Keratinocyte (primary cell): ENCODE data around the gene CAVIN1. TPM values are rescaled to one million over a fixed set of nuclear protein-coding genes. Genes with fewer than 3 reads are reported as not detected.
A peak's percentile ranks its signal among the peaks of the same experiment; 100 is the strongest.

ENCODE experiments used
- DNase-seq: peaks from one replicate; pipeline ENCODE4 v3.0.0-alpha.2; 2011; ENCODE audit warnings: low read depth, missing footprints, low spot score
- FAIRE-seq: peaks from 2 replicates; lab custom pipeline; 2011; peaks lifted over from hg19 to GRCh38; lab: Jason Lieb, UNC
- H2AFZ ChIP-seq: 2 replicates; pipeline ENCODE4 v1.6.0; 2012; ENCODE audit warnings: low read length, control low read depth, inconsistent platforms; ENCODE audit not compliant: control insufficient read depth
- H3K27ac ChIP-seq: 2 replicates; pipeline ENCODE4 v1.5.1; 2011; ENCODE audit warnings: low read length; ENCODE audit not compliant: control insufficient read depth, insufficient read depth
- H3K27me3 ChIP-seq: 3 replicates; pipeline ENCODE4 v1.6.0; 2011; ENCODE audit warnings: low read length; ENCODE audit not compliant: control insufficient read depth, insufficient read depth; ENCODE audit errors: extremely low read depth
- H3K36me3 ChIP-seq, 2 experiments: 2 replicates in 1 of 2; 3 replicates in 1 of 2; pipeline ENCODE4 v1.5.1; 2011; ENCODE audit warnings: low read length in 2 of 2, mild to moderate bottlenecking in 1 of 2; ENCODE audit not compliant: control insufficient read depth in 2 of 2, insufficient read depth in 2 of 2; ENCODE audit errors: extremely low read depth in 1 of 2
- H3K4me1 ChIP-seq: 3 replicates; pipeline ENCODE4 v1.5.1; 2011; ENCODE audit warnings: low read length; ENCODE audit not compliant: control insufficient read depth, insufficient read depth; ENCODE audit errors: extremely low read depth
- H3K4me2 ChIP-seq: 3 replicates; pipeline ENCODE4 v1.6.0; 2011; ENCODE audit warnings: low read depth, low read length; ENCODE audit not compliant: control insufficient read depth, insufficient read depth; ENCODE audit errors: extremely low read depth
- H3K4me3 ChIP-seq, 3 experiments: fragments of 200-600 bp in 1 of 3; sonication (generic) in 1 of 3; 2 replicates in 2 of 3; 3 replicates in 1 of 3; pipeline ENCODE4 v1.5.1; 2011 to 2016; ENCODE audit warnings: low read length in 3 of 3, mild to moderate bottlenecking in 3 of 3, control low read depth in 2 of 3, inconsistent platforms in 1 of 3, low read depth in 1 of 3, mixed read lengths in 1 of 3, mixed run types in 1 of 3, moderate library complexity in 1 of 3; ENCODE audit not compliant: control insufficient read depth in 2 of 3, insufficient read depth in 2 of 3; ENCODE audit errors: extremely low read depth in 1 of 3
- H3K79me2 ChIP-seq: 2 replicates; pipeline ENCODE4 v1.6.0; 2012; ENCODE audit warnings: low read length; ENCODE audit not compliant: control insufficient read depth, insufficient read depth
- H3K9ac ChIP-seq: 3 replicates; pipeline ENCODE4 v1.6.0; 2011; ENCODE audit warnings: low read length; ENCODE audit not compliant: control insufficient read depth, insufficient read depth; ENCODE audit errors: extremely low read depth
- H3K9me1 ChIP-seq: 3 replicates; pipeline ENCODE4 v1.6.0; 2011; ENCODE audit warnings: low read length; ENCODE audit not compliant: control insufficient read depth, insufficient read depth; ENCODE audit errors: extremely low read depth
- H3K9me3 ChIP-seq: 2 replicates; pipeline ENCODE4 v1.5.1; 2012; ENCODE audit warnings: low read depth, low read length; ENCODE audit not compliant: control insufficient read depth
- H4K20me1 ChIP-seq: 3 replicates; pipeline ENCODE4 v1.6.0; 2011; ENCODE audit warnings: low read length; ENCODE audit not compliant: control insufficient read depth, insufficient read depth; ENCODE audit errors: extremely low read depth
- CTCF ChIP-seq, 3 experiments: IDR thresholded peaks in 1 of 3; conservative IDR thresholded peaks in 1 of 3; optimal IDR thresholded peaks in 1 of 3; 2 replicates in 2 of 3; 3 replicates in 1 of 3; pipeline versions ENCODE3 to v1.5.1; 2011; ENCODE audit warnings: low read length in 3 of 3, mild to moderate bottlenecking in 3 of 3, moderate library complexity in 2 of 3, control low read depth in 1 of 3, inconsistent platforms in 1 of 3; ENCODE audit not compliant: insufficient read depth in 2 of 3; ENCODE audit errors: extremely low read depth in 1 of 3
- EZH2 ChIP-seq: IDR thresholded peaks from one replicate; pipeline ENCODE4 v1.6.1; 2012; ENCODE audit warnings: inconsistent platforms, mild to moderate bottlenecking, low read length, moderate library complexity
- dilution Hi-C: fragments of 300-500 bp; cut with MboI; formaldehyde crosslinking; loops from one replicate; pipeline ENCODE4 v1.7.0; 2020; ENCODE audit warnings: low sequenced_read_pairs; ENCODE audit not compliant: extremely low pct_ligation_motif_present
- polyA plus RNA-seq, 5 experiments: library from polyadenylated mRNA; depleted of rRNA in 3 of 5; stranded (reverse) in 3 of 5; stranded (forward) in 1 of 5; unstranded in 1 of 5; fragments of >200 nt; gene quantifications; 1 replicate in 1 of 5; 2 replicates in 3 of 5; 3 replicates in 1 of 5; pipeline versions ENCODE4 v1.2.1 to v1.2.3, GENCODE V29; 2011 to 2012; ENCODE audit warnings: missing spikeins in 2 of 5, low read depth in 1 of 5, low replicate concordance in 1 of 5

The CAVIN1 gene
- polyA plus RNA-seq, 1 donor (not counting 4 experiments of a cell fraction or from before 2014, with no cell fraction given): 172 TPM

- peaks cover 62% of the 10 kb centered on the region for H3K4me1 ChIP-seq
- peak; percentile 20 for FAIRE-seq
Observed at GRCh38 chr17:42414704-42415409, 8.2 kb downstream of the CAVIN1 start.

GRCh38 chr17:42413464-42414040 lies 9.5 kb downstream of the CAVIN1 start:
- Histone ChIP-seq H3K36me3 (peaks cover 8 to 25% of the 10 kb centered on the region in 2 experiments), H4K20me1 (peaks cover 43% of the 10 kb centered on the region), H3K4me3 (no peak overlapping the region), H3K27ac (no peak overlapping the region), H3K9ac (no peak overlapping the region), H3K9me1 (peaks cover 8% of the 10 kb centered on the region), H2AFZ (no peak overlapping the region), H3K4me1 (peaks cover 62% of the 10 kb centered on the region), H3K9me3 (no peaks in the 10 kb centered on the region), H3K79me2 (peaks cover 84% of the 10 kb centered on the region), H3K4me2 (peak overlapping the region; percentile 2), H3K27me3 (no peaks in the 10 kb centered on the region)
- no peak for DNase-seq
- dilution Hi-C loops: no loop called here
- no peak for FAIRE-seq
- TF ChIP-seq EZH2 (no peak), CTCF (optimal IDR thresholded peaks at IDR 0.05 in 1 of 3, IDR thresholded peaks at IDR 0.05 in 1 of 3, conservative IDR thresholded peaks at IDR 0.05 in 1 of 3; ENCODE audit: extremely low read depth in 1 of 3, insufficient read depth in 2 of 3, low read length in 3 of 3) (no peak)

More at GRCh38 chr17:42414704-42415409, 8.2 kb downstream of the CAVIN1 start:
- Histone ChIP-seq H3K27me3 (no peaks in the 10 kb centered on the region), H3K79me2 (peaks cover 91% of the 10 kb centered on the region), H3K9ac (no peak overlapping the region), H3K27ac (peak overlapping the region; percentile 11), H2AFZ (no peak overlapping the region), H3K4me2 (peak overlapping the region; percentile 7), H3K9me3 (no peaks in the 10 kb centered on the region), H3K4me3 (peak overlapping the region in 1 of 3 experiments; percentile 0), H3K9me1 (peaks cover 8% of the 10 kb centered on the region), H3K36me3 (peaks cover 8 to 20% of the 10 kb centered on the region in 2 experiments), H4K20me1 (peaks cover 50% of the 10 kb centered on the region)
- TF ChIP-seq EZH2 (no peak), CTCF (optimal IDR thresholded peaks at IDR 0.05 in 1 of 3, IDR thresholded peaks at IDR 0.05 in 1 of 3, conservative IDR thresholded peaks at IDR 0.05 in 1 of 3; ENCODE audit: extremely low read depth in 1 of 3, insufficient read depth in 2 of 3, low read length in 3 of 3) (no peak)
- dilution Hi-C loops: no loop called here
- DNase-seq: no peak
